ENCODE data around the gene ZIC5.

GRCh38 chr13:99983499-99984401 lies 12.2 kb upstream of the ZIC5 start:
- TF ChIP-seq CTCF (IDR thresholded peaks at IDR 0.05) = no peak
- TF ChIP-seq POLR2A (IDR thresholded peaks at IDR 0.05) = no peak

All from uterus (tissue), 2 donors.